IMR-90 (cell line): ENCODE data around the gene C12orf56. TPM values are rescaled to one million over a fixed set of nuclear protein-coding genes. Genes with fewer than 3 reads are reported as not detected.
A peak's percentile ranks its signal among the peaks of the same experiment; 100 is the strongest.

Source experiments
- ATAC-seq: fragments of 200-7000 bp; cut with Tn5 transposase; 2 replicates; pipeline ENCODE4 v1.9.1; 2020; ENCODE audit warnings: low read depth, mild to moderate bottlenecking, moderate library complexity
- BruUV-seq: library from RNA; stranded (reverse); fragments of 400-500 nt; replicated peaks from 2 replicates; lab custom pipeline; 2021; lab: Mats Ljungman, UMichigan
- CTCF ChIA-PET: fragments of 300-600 bp; formaldehyde crosslinking; extraction: SDS; loops from one replicate; lab custom pipeline; 2021; ENCODE audit warnings: antibody characterized with exemption; lab: Yijun Ruan, JAX
- POLR2A ChIA-PET: fragments of 300-600 bp; sonication (Branson Sonifier 250); formaldehyde crosslinking; loops from one replicate; lab custom pipeline; 2022; ENCODE audit warnings: antibody characterized with exemption; ENCODE audit not compliant: unreplicated experiment; lab: Charles Lee
- DNase-seq: peaks from one replicate; pipeline ENCODE4 v3.0.0; 2013
- H2AFZ ChIP-seq: replicated peaks from 2 replicates; pipeline ENCODE3; 2013; ENCODE audit warnings: low read length, mild to moderate bottlenecking; ENCODE audit not compliant: poor library complexity
- H2AK5ac ChIP-seq: 2 replicates; pipeline ENCODE4 v1.6.1; 2013; ENCODE audit warnings: low read depth, low read length, inconsistent platforms
- H2AK9ac ChIP-seq: replicated peaks from 2 replicates; pipeline ENCODE3; 2013; ENCODE audit warnings: mild to moderate bottlenecking, low read depth, low read length, moderate library complexity; ENCODE audit not compliant: poor library complexity
- H2BK120ac ChIP-seq: 2 replicates; pipeline ENCODE4 v1.6.1; 2013; ENCODE audit warnings: low read depth, low read length, inconsistent platforms
- H2BK15ac ChIP-seq: 3 replicates; pipeline ENCODE4 v1.6.1; 2013; ENCODE audit warnings: low read depth, low read length, inconsistent platforms
- H2BK20ac ChIP-seq: 2 replicates; pipeline ENCODE4 v1.6.1; 2013; ENCODE audit warnings: low read depth, mild to moderate bottlenecking, inconsistent platforms, low read length, moderate library complexity
- H2BK5ac ChIP-seq: 2 replicates; pipeline ENCODE4 v1.6.1; 2013; ENCODE audit warnings: mild to moderate bottlenecking, low read depth, low read length, inconsistent platforms; ENCODE audit not compliant: poor library complexity, severe bottlenecking
- H3K14ac ChIP-seq: replicated peaks from 2 replicates; pipeline ENCODE4 v1.6.1; 2013; ENCODE audit warnings: low read depth, low read length, inconsistent platforms
- H3K18ac ChIP-seq: 2 replicates; pipeline ENCODE4 v1.6.1; 2013; ENCODE audit warnings: low read depth, low read length, control low read depth
- H3K23ac ChIP-seq: 2 replicates; pipeline ENCODE4 v1.6.1; 2013; ENCODE audit warnings: low read depth, low read length, inconsistent platforms
- H3K27ac ChIP-seq: 2 replicates; pipeline ENCODE4 v1.5.1; 2013; ENCODE audit warnings: mild to moderate bottlenecking, control low read depth, low read length; ENCODE audit not compliant: insufficient read depth
- H3K27me3 ChIP-seq: 2 replicates; pipeline ENCODE4 v1.6.1; 2013; ENCODE audit warnings: low read length; ENCODE audit not compliant: control insufficient read depth, insufficient read depth
- H3K36me3 ChIP-seq: 2 replicates; pipeline ENCODE4 v1.6.1; 2013; ENCODE audit warnings: low read length, mixed read lengths; ENCODE audit not compliant: control insufficient read depth, insufficient read depth
- H3K4ac ChIP-seq: 2 replicates; pipeline ENCODE4 v1.6.1; 2013; ENCODE audit warnings: low read depth, low read length, inconsistent platforms
- H3K4me1 ChIP-seq: 2 replicates; pipeline ENCODE4 v1.6.1; 2013; ENCODE audit warnings: low read length, mixed read lengths; ENCODE audit not compliant: control insufficient read depth, insufficient read depth
- H3K4me2 ChIP-seq: 2 replicates; pipeline ENCODE4 v1.6.1; 2013; ENCODE audit warnings: low read depth, mild to moderate bottlenecking, control low read depth, low read length, moderate library complexity
- H3K4me3 ChIP-seq: 2 replicates; pipeline ENCODE4 v1.5.1; 2013; ENCODE audit warnings: low read depth, mild to moderate bottlenecking, control low read depth, low read length, moderate library complexity; ENCODE audit not compliant: insufficient read depth
- H3K56ac ChIP-seq: 2 replicates; pipeline ENCODE4 v1.6.1; 2013; ENCODE audit warnings: low read length, inconsistent platforms; ENCODE audit not compliant: insufficient read depth; ENCODE audit errors: extremely low read depth
- H3K79me1 ChIP-seq, 2 experiments: 2 replicates each; pipeline ENCODE4 v1.6.1; 2013; ENCODE audit warnings: low read length in 2 of 2, inconsistent platforms in 1 of 2, low read depth in 1 of 2
- H3K9ac ChIP-seq: 2 replicates; pipeline ENCODE4 v1.6.1; 2013; ENCODE audit warnings: low read depth, low read length, control low read depth
- H3K9me1 ChIP-seq: 2 replicates; pipeline ENCODE4 v1.6.1; 2013; ENCODE audit warnings: low read length, inconsistent platforms; ENCODE audit not compliant: insufficient read depth
- H3K9me3 ChIP-seq: 2 replicates; pipeline ENCODE4 v1.6.1; 2013; ENCODE audit warnings: low read length; ENCODE audit not compliant: control insufficient read depth, insufficient read depth
- H4K20me1 ChIP-seq: 2 replicates; pipeline ENCODE4 v1.6.1; 2013; ENCODE audit warnings: low read length, inconsistent platforms; ENCODE audit not compliant: insufficient read depth
- H4K5ac ChIP-seq: 2 replicates; pipeline ENCODE4 v1.6.1; 2013; ENCODE audit warnings: mild to moderate bottlenecking, low read depth, low read length, control low read depth
- H4K8ac ChIP-seq, 2 experiments: 2 replicates each; pipeline ENCODE4 v1.6.1; 2013; ENCODE audit warnings: low read depth in 2 of 2, low read length in 2 of 2, control low read depth in 1 of 2, inconsistent platforms in 1 of 2
- H4K91ac ChIP-seq: 2 replicates; pipeline ENCODE4 v1.6.1; 2013; ENCODE audit warnings: low read depth, low read length, inconsistent platforms; ENCODE audit not compliant: insufficient read depth
- BHLHE40 ChIP-seq: fragments of 150-350 bp; IDR thresholded peaks from 2 replicates; pipeline ENCODE4 v1.6.1; 2016; ENCODE audit warnings: mild to moderate bottlenecking, low read depth, low read length
- CEBPB ChIP-seq: IDR thresholded peaks from 2 replicates; pipeline ENCODE4 v1.6.1; 2012; ENCODE audit warnings: low read depth, low read length, improper control_type of control experiment
- FOS ChIP-seq: fragments of 150-350 bp; IDR thresholded peaks from 2 replicates; pipeline ENCODE4 v1.6.1; 2016; ENCODE audit warnings: low read depth, low read length
- MAFK ChIP-seq: IDR thresholded peaks from 2 replicates; pipeline ENCODE4 v1.6.1; 2012; ENCODE audit warnings: low read depth, low read length, improper control_type of control experiment
- MXI1 ChIP-seq: IDR thresholded peaks from 2 replicates; pipeline ENCODE4 v1.6.1; 2012; ENCODE audit warnings: low read depth, mild to moderate bottlenecking, low read length, moderate library complexity, borderline replicate concordance
- NFE2L2 ChIP-seq: fragments of 150-350 bp; IDR thresholded peaks from 2 replicates; pipeline ENCODE4 v1.6.1; 2016; ENCODE audit warnings: low read depth, mild to moderate bottlenecking, low read length
- POLR2A ChIP-seq: IDR thresholded peaks from 2 replicates; pipeline ENCODE4 v1.6.1; 2012; ENCODE audit warnings: mild to moderate bottlenecking, low read depth, low read length
- RFX5 ChIP-seq: IDR thresholded peaks from 2 replicates; pipeline ENCODE4 v1.8.0; 2012; ENCODE audit warnings: low read depth, mild to moderate bottlenecking, low read length, moderate library complexity
- SMC3 ChIP-seq: fragments of 150-350 bp; IDR thresholded peaks from 2 replicates; pipeline ENCODE4 v1.6.1; 2016; ENCODE audit warnings: low read depth, mild to moderate bottlenecking, antibody characterized with exemption, low read length, moderate library complexity
- whole genome bisulfite sequencing, 2 experiments: methylation state at CpG; one replicate each; pipeline versions ENCODE4 v1.1.5 to v1.1.7; 2013; ENCODE audit warnings: missing lambda C conversion rate in 2 of 2; ENCODE audit not compliant: insufficient read length in 1 of 2; ENCODE audit errors: extremely low coverage in 2 of 2; 5-methylcytosine and 5-hydroxymethylcytosine counted together
- dilution Hi-C: fragments of 300-500 bp; cut with HindIII; formaldehyde crosslinking; loops from one replicate; pipeline ENCODE4 v1.14.3; 2018; ENCODE audit warnings: low sequenced_read_pairs; ENCODE audit not compliant: unreplicated experiment
- in situ Hi-C: fragments of 300-500 bp; cut with MboI; formaldehyde crosslinking; loops from 3 replicates; pipeline ENCODE4 v1.14.3; 2019; ENCODE audit warnings: low sequenced_read_pairs, inconsistent platforms, mixed read lengths
- intact Hi-C: fragments of 100-400 bp; cut with micrococcal nuclease; formaldehyde crosslinking; loops from 2 replicates; pipeline ENCODE4 v1.10.0; 2022
- polyA plus RNA-seq, 3 experiments: library from polyadenylated mRNA; depleted of rRNA; stranded (reverse); fragments of >200 nt; gene quantifications; 2 replicates each; pipeline ENCODE4 v1.2.3, GENCODE V29; 2012; ENCODE audit warnings: low replicate concordance in 1 of 3
- total RNA-seq: library from RNA; depleted of rRNA; stranded (reverse); fragments of >200 nt; gene quantifications from 2 replicates; pipeline ENCODE4 v1.2.3, GENCODE V29; 2012
- TF ChIP-seq, protein P1 (sequence below): fragments of 150-350 bp; IDR thresholded peaks from 2 replicates; pipeline ENCODE4 v1.6.1; 2016; ENCODE audit warnings: low read depth, mild to moderate bottlenecking, low read length, moderate library complexity, borderline replicate concordance

Gene C12orf56
- total and polyA plus RNA-seq, 2 of the 4 experiments (the other 2 are of a cell fraction) = 0.09 TPM; not detected in 1

GRCh38 chr12:64431791-64432190 is 41.2 kb upstream of the C12orf56 start:
- no peak overlapping the region for H3K56ac ChIP-seq
- ChIA-PET POLR2A (no interaction called here), CTCF (no interaction called here)
- in situ Hi-C loops (no loop called here), dilution Hi-C loops (no loop called here), intact Hi-C loops (loop anchor here (5.0 kb wide), 1 partner anchor 66 kb away; no protein-coding TSS in a partner anchor)
- H2BK120ac ChIP-seq = no peak overlapping the region
- no peak overlapping the region for H2AFZ ChIP-seq
- H2BK15ac ChIP-seq = no peak overlapping the region
- no peak overlapping the region for H2BK20ac ChIP-seq
- no peak overlapping the region for H3K4me2 ChIP-seq
- H3K14ac ChIP-seq = no peak overlapping the region
- BruUV-seq = no TSS peak
- no peaks in the 10 kb centered on the region for H3K4me1 ChIP-seq
- H4K5ac ChIP-seq = no peak overlapping the region
- H4K91ac ChIP-seq = no peak overlapping the region
- no peak overlapping the region for H4K8ac ChIP-seq
- H2BK5ac ChIP-seq = no peak overlapping the region
- no peak overlapping the region for H2AK5ac ChIP-seq
- no peaks in the 10 kb centered on the region; the same call in 1 of the 2 replicates for H3K9me1 ChIP-seq
- no peak overlapping the region for H3K9ac ChIP-seq
- no peak overlapping the region for H3K27ac ChIP-seq
- H3K79me1 ChIP-seq = peaks cover 22 to 27% of the 10 kb centered on the region in 2 experiments
- H2AK9ac ChIP-seq = no peak overlapping the region
- H3K27me3 ChIP-seq = no peaks in the 10 kb centered on the region
- peaks cover 10% of the 10 kb centered on the region; the same call in 1 of the 2 replicates for H4K20me1 ChIP-seq
- H3K23ac ChIP-seq = no peak overlapping the region
- no peaks in the 10 kb centered on the region for H3K9me3 ChIP-seq
- H3K36me3 ChIP-seq = peaks cover 62% of the 10 kb centered on the region
- H3K4ac ChIP-seq = no peak overlapping the region
- DNase-seq (peak; percentile 77), ATAC-seq (peak; percentile 27; the same call in 1 of the 2 replicates)
- WGBS, 2 experiments = no CpG with 5 or more reads among the region's 4 CpGs
- H3K18ac ChIP-seq = no peak overlapping the region
- H3K4me3 ChIP-seq = no peak overlapping the region
- TF ChIP-seq NFE2L2 = no peak
- TF ChIP-seq MAFK = no peak
- TF ChIP-seq BHLHE40 = no peak
- no peak for TF ChIP-seq RFX5
- TF ChIP-seq SMC3 = no peak
- TF ChIP-seq, protein P1, sequence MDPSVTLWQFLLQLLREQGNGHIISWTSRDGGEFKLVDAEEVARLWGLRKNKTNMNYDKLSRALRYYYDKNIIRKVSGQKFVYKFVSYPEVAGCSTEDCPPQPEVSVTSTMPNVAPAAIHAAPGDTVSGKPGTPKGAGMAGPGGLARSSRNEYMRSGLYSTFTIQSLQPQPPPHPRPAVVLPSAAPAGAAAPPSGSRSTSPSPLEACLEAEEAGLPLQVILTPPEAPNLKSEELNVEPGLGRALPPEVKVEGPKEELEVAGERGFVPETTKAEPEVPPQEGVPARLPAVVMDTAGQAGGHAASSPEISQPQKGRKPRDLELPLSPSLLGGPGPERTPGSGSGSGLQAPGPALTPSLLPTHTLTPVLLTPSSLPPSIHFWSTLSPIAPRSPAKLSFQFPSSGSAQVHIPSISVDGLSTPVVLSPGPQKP = no peak
- TF ChIP-seq FOS = no peak
- no peak for TF ChIP-seq POLR2A
- no peak for TF ChIP-seq MXI1
- TF ChIP-seq CEBPB = no peak
